GM18909 (cell line): ENCODE results near the gene ARID1A.
A peak's percentile ranks its signal among the peaks of the same experiment; 100 is the strongest.

Experiments
- ATAC-seq: cut with Tn5 transposase; IDR thresholded peaks from one replicate; pipeline ENCODE4 v1.9.1; 2021; ENCODE audit warnings: mild to moderate bottlenecking; ENCODE audit not compliant: unreplicated experiment, poor library complexity

ARID1A gene

GRCh38 chr1:26814893-26815292, 119.1 kb downstream of the ARID1A start:
- ATAC-seq, result no peak

GRCh38 chr1:26820784-26821269, 125.0 kb downstream of the ARID1A start:
- ATAC-seq, result peak; percentile 78

GRCh38 chr1:26822737-26823395, 127.1 kb downstream of the ARID1A start:
- no peak for ATAC-seq

- ATAC-seq, result no peak
These were observed 128.9 kb downstream of the ARID1A start for GRCh38 chr1:26824731-26825130.

GRCh38 chr1:26826261-26827105, 130.7 kb downstream of the ARID1A start, which contains the start of gene ZDHHC18:
Gene ZDHHC18, plus strand, starts transcription at chr1:26826688. Its CDS starts 117 bp downstream, at chr1:26826805.
- peak; percentile 75 for ATAC-seq

GRCh38 chr1:26827106-26827604, 131.3 kb downstream of the ARID1A start:
- ATAC-seq, result no peak

GRCh38 chr1:26827663-26828062, 131.8 kb downstream of the ARID1A start:
- no peak for ATAC-seq

GRCh38 chr1:26828411-26828991, 132.7 kb downstream of the ARID1A start:
- ATAC-seq, result no peak

- no peak for ATAC-seq
These were observed 133.5 kb downstream of the ARID1A start for GRCh38 chr1:26829184-26829911.

- no peak for ATAC-seq
These were observed 135.2 kb downstream of the ARID1A start for GRCh38 chr1:26831059-26831458.
